Activated naive CD4-positive, alpha-beta T cell treated with anti-CD3 and anti-CD28 coated beads, Interleukin-2, amount 50 U/mL, for 72 hours (primary cell): ENCODE results near the gene OR2Y1. TPM values are rescaled to one million over a fixed set of nuclear protein-coding genes. Genes with fewer than 3 reads are reported as not detected.
A peak's percentile ranks its signal among the peaks of the same experiment; 100 is the strongest.
"Not testable (repeated sequence)": the region's sequence is repeated elsewhere in the genome, so short reads cannot be mapped to it uniquely, and the experiment has no call there.

Source experiments
- ATAC-seq, 2 donors: fragments of 150-1000 bp; cut with Tn5 transposase; 2 replicates each; pipeline ENCODE4 v1.10.0; 2021; ENCODE audit warnings: mild to moderate bottlenecking in 2 of 2, moderate library complexity in 2 of 2
- DNase-seq, 2 donors: peaks; one replicate each; pipeline ENCODE4 v3.0.0; 2021 to 2022; ENCODE audit warnings: low spot score in 2 of 2
- H3K27ac Mint-ChIP-seq, 2 donors: one replicate each; pipeline ENCODE4 v1.8.0; 2022; ENCODE audit warnings: mild to moderate bottlenecking in 2 of 2, mixed read lengths in 2 of 2
- H3K36me3 Mint-ChIP-seq, 2 donors: one replicate each; pipeline ENCODE4 v1.8.0; 2022; ENCODE audit warnings: mixed read lengths in 2 of 2
- H3K9me3 Mint-ChIP-seq, 2 donors: one replicate each; pipeline ENCODE4 v1.8.0; 2022; ENCODE audit warnings: mixed read lengths in 2 of 2
- total RNA-seq, 2 donors: library from RNA; stranded (reverse); gene quantifications; one replicate each; pipeline ENCODE4 v1.2.3, GENCODE V29; 2022

OR2Y1 gene
- total RNA-seq, result not detected

- ATAC-seq (no peak), DNase-seq (no peak)
- Mint-ChIP-seq H3K9me3 (no peaks in the 10 kb centered on the region), H3K36me3 (no peaks in the 10 kb centered on the region), H3K27ac (no peak within 1 kb of the TSS)
Observed at GRCh38 chr5:180739958-180740357, at the start of gene OR2Y1. TSS of gene OR2Y1 (minus strand) at chr5:180740058. CDS start at chr5:180740058, 0 bp downstream.

GRCh38 chr5:180788651-180789410 is 49.0 kb upstream of the OR2Y1 start:
- not testable (repeated sequence) for H3K9me3 Mint-ChIP-seq, DNase-seq, ATAC-seq, H3K36me3 Mint-ChIP-seq
- H3K27ac Mint-ChIP-seq, result peak overlapping the region in 1 of 2 donors; percentile 66

GRCh38 chr5:180787711-180788431 is 48.0 kb upstream of the OR2Y1 start:
- ATAC-seq, result no peak
- no peaks in the 10 kb centered on the region for H3K9me3 Mint-ChIP-seq
- H3K27ac Mint-ChIP-seq, result peak overlapping the region; percentile 44 to 66

GRCh38 chr5:180786531-180787398 is 46.9 kb upstream of the OR2Y1 start:
- H3K36me3 Mint-ChIP-seq, result no peaks in the 10 kb centered on the region
- no peaks in the 10 kb centered on the region for H3K9me3 Mint-ChIP-seq
- DNase-seq (no peak), ATAC-seq (peak in 1 of 2 donors; percentile 15)
- H3K27ac Mint-ChIP-seq, result peak overlapping the region; percentile 66 to 67

More at GRCh38 chr5:180787711-180788431, 48.0 kb upstream of the OR2Y1 start:
- no peak for DNase-seq
- no peaks in the 10 kb centered on the region for H3K36me3 Mint-ChIP-seq

- peak overlapping the region; percentile 66 to 78 for H3K27ac Mint-ChIP-seq
- DNase-seq (no peak), ATAC-seq (no peak)
- H3K36me3 Mint-ChIP-seq, result no peaks in the 10 kb centered on the region
- no peaks in the 10 kb centered on the region for H3K9me3 Mint-ChIP-seq
Observed at GRCh38 chr5:180785794-180786221, 46.0 kb upstream of the OR2Y1 start.

GRCh38 chr5:180785121-180785781 is 45.4 kb upstream of the OR2Y1 start:
- DNase-seq (no peak), ATAC-seq (peak in 1 of 2 donors; percentile 21)
- Mint-ChIP-seq H3K9me3 (no peaks in the 10 kb centered on the region), H3K36me3 (no peaks in the 10 kb centered on the region), H3K27ac (peak overlapping the region; percentile 66 to 78)

GRCh38 chr5:180784497-180785097 is 44.7 kb upstream of the OR2Y1 start:
- ATAC-seq, result peak; percentile 47 to 69
- H3K36me3 Mint-ChIP-seq, result no peaks in the 10 kb centered on the region
- H3K27ac Mint-ChIP-seq, result no peak overlapping the region

GRCh38 chr5:180783340-180784052 is 43.6 kb upstream of the OR2Y1 start:
- DNase-seq (no peak), ATAC-seq (no peak)
- H3K36me3 Mint-ChIP-seq, result no peaks in the 10 kb centered on the region
- no peaks in the 10 kb centered on the region for H3K9me3 Mint-ChIP-seq
- H3K27ac Mint-ChIP-seq, result peak overlapping the region in 1 of 2 donors; percentile 58

More at GRCh38 chr5:180784497-180785097, 44.7 kb upstream of the OR2Y1 start:
- DNase-seq, result peak in 1 of 2 donors; percentile 60
- no peaks in the 10 kb centered on the region for H3K9me3 Mint-ChIP-seq

GRCh38 chr5:180782748-180783147 is 42.9 kb upstream of the OR2Y1 start:
- ATAC-seq (no peak), DNase-seq (no peak)
- Mint-ChIP-seq H3K27ac (no peak overlapping the region), H3K9me3 (no peaks in the 10 kb centered on the region), H3K36me3 (no peaks in the 10 kb centered on the region)

GRCh38 chr5:180781900-180782326 is 42.1 kb upstream of the OR2Y1 start:
- not testable (repeated sequence) for H3K9me3 Mint-ChIP-seq, DNase-seq, H3K27ac Mint-ChIP-seq, H3K36me3 Mint-ChIP-seq, ATAC-seq

- Mint-ChIP-seq H3K9me3 (no peaks in the 10 kb centered on the region), H3K36me3 (no peaks in the 10 kb centered on the region)
- no peak for DNase-seq
Observed at GRCh38 chr5:180779985-180780610, 40.2 kb upstream of the OR2Y1 start.

GRCh38 chr5:180777475-180777874 is 37.6 kb upstream of the OR2Y1 start:
- no peak for DNase-seq
- peak in 1 of 2 donors; percentile 46 for ATAC-seq
- Mint-ChIP-seq H3K9me3 (peaks cover 0 to 7% of the 10 kb centered on the region in 2 donors), H3K27ac (no peak overlapping the region), H3K36me3 (peaks cover 2 to 7% of the 10 kb centered on the region in 2 donors)

More at GRCh38 chr5:180779985-180780610, 40.2 kb upstream of the OR2Y1 start:
- no peak for ATAC-seq
- H3K27ac Mint-ChIP-seq, result no peak overlapping the region

GRCh38 chr5:180776376-180776775 is 36.5 kb upstream of the OR2Y1 start:
- Mint-ChIP-seq H3K36me3 (peaks cover 7 to 10% of the 10 kb centered on the region in 2 donors), H3K9me3 (peaks cover 0 to 7% of the 10 kb centered on the region in 2 donors), H3K27ac (no peak overlapping the region)
- ATAC-seq, result no peak
- DNase-seq, result no peak

GRCh38 chr5:180775624-180776023 is 35.8 kb upstream of the OR2Y1 start:
- Mint-ChIP-seq H3K9me3 (peaks cover 0 to 7% of the 10 kb centered on the region in 2 donors), H3K27ac (no peak overlapping the region), H3K36me3 (peaks cover 7 to 10% of the 10 kb centered on the region in 2 donors)

GRCh38 chr5:180771839-180772238 is 32.0 kb upstream of the OR2Y1 start:
- H3K9me3 Mint-ChIP-seq, result peaks cover 0 to 7% of the 10 kb centered on the region in 2 donors
- peaks cover 7 to 10% of the 10 kb centered on the region in 2 donors for H3K36me3 Mint-ChIP-seq
- H3K27ac Mint-ChIP-seq, result no peak overlapping the region
- no peak for ATAC-seq
- DNase-seq, result no peak

More at GRCh38 chr5:180775624-180776023, 35.8 kb upstream of the OR2Y1 start:
- ATAC-seq, result no peak
- no peak for DNase-seq
